PC-3 (cell line): ENCODE results near the gene GRIN3B.

ENCODE experiments used
- EZH2 ChIP-seq: fragments of 300-600 bp; sonication (generic); IDR thresholded peaks from one replicate; pipeline ENCODE4 v1.6.1; 2017; ENCODE audit warnings: antibody characterized with exemption, mild to moderate bottlenecking, low read length; ENCODE audit not compliant: unreplicated experiment
- EZH2phosphoT487 ChIP-seq: fragments of 300-600 bp; sonication (generic); IDR thresholded peaks from 2 replicates; pipeline ENCODE4 v1.6.1; 2018; ENCODE audit warnings: mild to moderate bottlenecking, antibody characterized with exemption, low read length, borderline replicate concordance
- TF ChIP-seq, protein P1 (sequence below): fragments of 300-600 bp; sonication (generic); conservative IDR thresholded peaks from 2 replicates; pipeline ENCODE4 v1.5.1; 2017; ENCODE audit warnings: antibody characterized with exemption, low read depth, mild to moderate bottlenecking, low read length

DNA sequence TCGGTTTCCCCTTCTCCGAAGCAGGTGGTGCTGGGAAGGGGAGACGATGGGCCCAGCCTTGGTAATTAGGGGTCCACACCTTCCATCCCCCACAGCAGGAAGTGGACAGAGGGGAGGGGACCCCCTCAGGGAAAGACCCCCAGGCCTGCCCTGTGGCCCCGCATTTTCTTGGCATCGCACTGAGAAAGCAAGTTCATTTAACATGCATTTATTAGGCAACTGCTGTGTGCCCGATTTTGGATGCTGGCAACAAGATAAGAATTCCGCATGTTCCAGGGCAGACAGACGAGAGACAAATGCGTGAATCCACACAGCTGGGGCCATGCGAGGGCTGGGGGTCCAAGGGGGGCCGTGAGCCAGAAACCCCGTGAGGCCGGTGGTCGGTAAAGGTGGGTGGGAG, 45.9 kb upstream of the GRIN3B start:
- TF ChIP-seq, protein P1, sequence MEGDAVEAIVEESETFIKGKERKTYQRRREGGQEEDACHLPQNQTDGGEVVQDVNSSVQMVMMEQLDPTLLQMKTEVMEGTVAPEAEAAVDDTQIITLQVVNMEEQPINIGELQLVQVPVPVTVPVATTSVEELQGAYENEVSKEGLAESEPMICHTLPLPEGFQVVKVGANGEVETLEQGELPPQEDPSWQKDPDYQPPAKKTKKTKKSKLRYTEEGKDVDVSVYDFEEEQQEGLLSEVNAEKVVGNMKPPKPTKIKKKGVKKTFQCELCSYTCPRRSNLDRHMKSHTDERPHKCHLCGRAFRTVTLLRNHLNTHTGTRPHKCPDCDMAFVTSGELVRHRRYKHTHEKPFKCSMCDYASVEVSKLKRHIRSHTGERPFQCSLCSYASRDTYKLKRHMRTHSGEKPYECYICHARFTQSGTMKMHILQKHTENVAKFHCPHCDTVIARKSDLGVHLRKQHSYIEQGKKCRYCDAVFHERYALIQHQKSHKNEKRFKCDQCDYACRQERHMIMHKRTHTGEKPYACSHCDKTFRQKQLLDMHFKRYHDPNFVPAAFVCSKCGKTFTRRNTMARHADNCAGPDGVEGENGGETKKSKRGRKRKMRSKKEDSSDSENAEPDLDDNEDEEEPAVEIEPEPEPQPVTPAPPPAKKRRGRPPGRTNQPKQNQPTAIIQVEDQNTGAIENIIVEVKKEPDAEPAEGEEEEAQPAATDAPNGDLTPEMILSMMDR: no peak
- TF ChIP-seq EZH2: no peak
- TF ChIP-seq EZH2phosphoT487: no peak
